ENCODE measurements around the gene SLC46A3. TPM values are rescaled to one million over a fixed set of nuclear protein-coding genes. Genes with fewer than 3 reads are reported as not detected.

Gene SLC46A3
- total RNA-seq, 4 donors from 2014 or later, result 9.4 to 14.0 (median 10.6) TPM

Small RNAs within 50 kb of the gene (small RNA-seq; reads per million reads assigned to genes)
- gene RNU6-53P, result 0 reads per million in 3 donors

Other genes with a start within 250 kb of the SLC46A3 start
- gene FLT1, start 223.8 kb downstream of the SLC46A3 start, total RNA-seq, result 10 to 100 TPM; 12.5 to 46.2 (median 31.3) TPM
- gene POMP, start 59.8 kb downstream of the SLC46A3 start, total RNA-seq, result 10 to 100 TPM; 42.7 to 83.3 (median 55.4) TPM
- 10 to 100 TPM in 3 of 4 donors, 1 to 10 TPM in 1; 7.1 to 46.2 (median 12.8) TPM for gene MTUS2, start 101.4 kb upstream of the SLC46A3 start, total RNA-seq

All from esophagus muscularis mucosa (tissue), 4 donors.